KMS-11 (cell line): ENCODE results near the gene SOHLH2.

Experiments
- H2AFZ ChIP-seq: fragments of 200-600 bp; sonication (generic); 2 replicates; pipeline ENCODE4 v1.6.1; 2016; ENCODE audit warnings: antibody characterized with exemption, mixed run types, low read depth
- H3K27ac ChIP-seq: fragments of 200-600 bp; sonication (generic); 2 replicates; pipeline ENCODE4 v1.6.1; 2016; ENCODE audit warnings: mild to moderate bottlenecking, mixed run types
- H3K27me3 ChIP-seq: fragments of 200-600 bp; sonication (generic); 2 replicates; pipeline ENCODE4 v1.6.1; 2017; ENCODE audit warnings: mild to moderate bottlenecking, low read depth, mixed run types, moderate library complexity; ENCODE audit not compliant: insufficient read depth
- H3K36me3 ChIP-seq: fragments of 200-600 bp; sonication (generic); 2 replicates; pipeline ENCODE4 v1.6.1; 2017; ENCODE audit warnings: mild to moderate bottlenecking, mixed run types; ENCODE audit not compliant: insufficient read depth
- H3K4me1 ChIP-seq: fragments of 200-600 bp; sonication (generic); 2 replicates; pipeline ENCODE4 v1.6.1; 2016; ENCODE audit warnings: mild to moderate bottlenecking, low read depth, mixed run types; ENCODE audit not compliant: poor library complexity, severe bottlenecking
- H3K4me2 ChIP-seq: fragments of 200-600 bp; sonication (generic); 2 replicates; pipeline ENCODE4 v1.7.0; 2016; ENCODE audit warnings: mild to moderate bottlenecking, mixed run types
- H3K4me3 ChIP-seq: fragments of 200-600 bp; sonication (generic); IDR thresholded peaks from 2 replicates; pipeline ENCODE4 v1.6.1; 2017; ENCODE audit warnings: low read depth, low read length, mixed read lengths; ENCODE audit not compliant: insufficient read depth
- H3K79me2 ChIP-seq: fragments of 200-600 bp; sonication (generic); 2 replicates; pipeline ENCODE4 v1.6.1; 2016; ENCODE audit warnings: low read depth, mixed run types; ENCODE audit not compliant: insufficient read depth
- H3K9ac ChIP-seq: fragments of 200-600 bp; sonication (generic); 2 replicates; pipeline ENCODE4 v1.6.1; 2016; ENCODE audit warnings: mild to moderate bottlenecking, mixed run types
- H4K20me1 ChIP-seq: fragments of 200-600 bp; sonication (generic); 2 replicates; pipeline ENCODE4 v1.6.1; 2016; ENCODE audit warnings: mild to moderate bottlenecking, mixed run types; ENCODE audit not compliant: insufficient read depth
- TF ChIP-seq, protein P1 (sequence below): fragments of 200-600 bp; sonication (generic); conservative IDR thresholded peaks from 2 replicates; pipeline ENCODE4 v1.6.1; 2017; ENCODE audit warnings: low read depth, mild to moderate bottlenecking, antibody characterized with exemption, low read length, moderate library complexity, mixed read lengths

Gene SOHLH2

DNA sequence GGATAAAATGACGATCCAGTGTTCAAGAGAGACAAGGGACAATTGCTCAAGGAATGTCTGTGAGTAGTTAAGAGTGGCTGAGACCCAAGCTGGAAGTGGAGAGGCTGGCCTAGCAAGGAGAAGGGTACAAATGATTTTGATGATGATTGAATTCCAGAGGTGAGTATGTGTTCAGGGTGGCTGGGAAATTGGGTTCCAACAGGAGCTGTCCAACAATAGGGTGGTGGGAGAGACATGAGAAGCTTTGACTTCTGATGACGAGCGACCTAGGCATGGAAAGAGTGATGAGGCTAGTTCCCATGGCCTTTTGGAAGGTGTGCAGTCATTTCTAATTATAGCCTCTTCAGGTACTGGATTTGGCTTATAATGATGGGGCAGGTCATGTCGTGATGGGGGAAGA is 54.1 kb downstream of the SOHLH2 start:
- no peak overlapping the region for H3K4me2 ChIP-seq
- H3K4me3 ChIP-seq: no peak overlapping the region
- no peak overlapping the region for H3K9ac ChIP-seq
- TF ChIP-seq, protein P1, sequence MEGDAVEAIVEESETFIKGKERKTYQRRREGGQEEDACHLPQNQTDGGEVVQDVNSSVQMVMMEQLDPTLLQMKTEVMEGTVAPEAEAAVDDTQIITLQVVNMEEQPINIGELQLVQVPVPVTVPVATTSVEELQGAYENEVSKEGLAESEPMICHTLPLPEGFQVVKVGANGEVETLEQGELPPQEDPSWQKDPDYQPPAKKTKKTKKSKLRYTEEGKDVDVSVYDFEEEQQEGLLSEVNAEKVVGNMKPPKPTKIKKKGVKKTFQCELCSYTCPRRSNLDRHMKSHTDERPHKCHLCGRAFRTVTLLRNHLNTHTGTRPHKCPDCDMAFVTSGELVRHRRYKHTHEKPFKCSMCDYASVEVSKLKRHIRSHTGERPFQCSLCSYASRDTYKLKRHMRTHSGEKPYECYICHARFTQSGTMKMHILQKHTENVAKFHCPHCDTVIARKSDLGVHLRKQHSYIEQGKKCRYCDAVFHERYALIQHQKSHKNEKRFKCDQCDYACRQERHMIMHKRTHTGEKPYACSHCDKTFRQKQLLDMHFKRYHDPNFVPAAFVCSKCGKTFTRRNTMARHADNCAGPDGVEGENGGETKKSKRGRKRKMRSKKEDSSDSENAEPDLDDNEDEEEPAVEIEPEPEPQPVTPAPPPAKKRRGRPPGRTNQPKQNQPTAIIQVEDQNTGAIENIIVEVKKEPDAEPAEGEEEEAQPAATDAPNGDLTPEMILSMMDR: no peak
- no peaks in the 10 kb centered on the region for H3K36me3 ChIP-seq
- H3K27ac ChIP-seq: no peak overlapping the region
- H3K27me3 ChIP-seq: no peaks in the 10 kb centered on the region
- no peaks in the 10 kb centered on the region for H3K4me1 ChIP-seq
- H4K20me1 ChIP-seq: no peaks in the 10 kb centered on the region
- no peaks in the 10 kb centered on the region for H3K79me2 ChIP-seq
- H2AFZ ChIP-seq: no peak overlapping the region

DNA sequence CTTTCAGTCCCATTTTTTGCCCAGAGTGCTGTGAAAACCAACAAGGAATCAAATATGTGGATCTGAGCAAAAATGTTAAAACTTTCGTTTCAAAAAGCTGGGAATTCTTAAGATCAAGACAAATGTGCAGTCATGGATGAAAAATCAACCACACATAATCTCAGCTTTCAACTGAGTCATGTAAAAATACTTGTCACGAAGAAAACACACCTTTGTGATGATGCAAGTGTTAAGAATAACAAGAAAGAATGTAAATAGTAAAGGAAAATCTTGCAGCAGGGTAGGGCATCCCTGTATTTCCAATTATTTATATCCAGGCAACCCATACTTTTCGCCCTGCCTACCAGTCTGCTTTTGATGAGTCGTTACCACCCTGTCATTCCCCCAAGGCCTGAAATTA is 55.7 kb downstream of the SOHLH2 start:
- H3K79me2 ChIP-seq: no peaks in the 10 kb centered on the region
- H3K36me3 ChIP-seq: no peaks in the 10 kb centered on the region
- H3K9ac ChIP-seq: no peak overlapping the region
- no peak overlapping the region for H3K4me2 ChIP-seq
- H3K27me3 ChIP-seq: no peaks in the 10 kb centered on the region
- no peaks in the 10 kb centered on the region for H4K20me1 ChIP-seq
- H3K4me1 ChIP-seq: no peaks in the 10 kb centered on the region
- H3K4me3 ChIP-seq: no peak overlapping the region
- H3K27ac ChIP-seq: no peak overlapping the region
- TF ChIP-seq, protein P1: no peak
- no peak overlapping the region for H2AFZ ChIP-seq

DNA sequence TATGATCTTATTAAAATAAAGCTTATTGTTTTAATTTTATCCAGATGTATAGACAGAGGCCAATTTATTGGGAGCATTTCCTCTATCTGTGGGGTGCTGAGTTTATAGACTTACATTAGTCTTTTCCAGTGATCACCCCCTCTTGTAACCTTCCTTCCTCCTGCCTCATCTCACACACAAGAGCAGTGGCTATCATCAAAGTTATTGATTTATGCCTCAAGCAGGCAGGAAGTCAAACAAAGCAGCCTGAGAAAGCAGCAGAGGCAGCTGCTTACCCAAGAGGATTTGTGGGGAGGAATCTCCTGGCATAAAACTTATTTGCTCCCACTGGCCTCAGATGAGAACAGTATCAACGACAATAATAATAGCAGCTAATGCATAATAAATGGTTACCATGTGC is 56.9 kb downstream of the SOHLH2 start:
- Histone ChIP-seq H3K4me1 (no peaks in the 10 kb centered on the region), H3K4me2 (no peak overlapping the region), H3K9ac (no peak overlapping the region), H3K36me3 (no peaks in the 10 kb centered on the region), H3K27ac (no peak overlapping the region), H2AFZ (no peak overlapping the region), H3K79me2 (no peaks in the 10 kb centered on the region), H3K27me3 (no peaks in the 10 kb centered on the region), H4K20me1 (no peaks in the 10 kb centered on the region), H3K4me3 (no peak overlapping the region)
- TF ChIP-seq, protein P1: no peak

DNA sequence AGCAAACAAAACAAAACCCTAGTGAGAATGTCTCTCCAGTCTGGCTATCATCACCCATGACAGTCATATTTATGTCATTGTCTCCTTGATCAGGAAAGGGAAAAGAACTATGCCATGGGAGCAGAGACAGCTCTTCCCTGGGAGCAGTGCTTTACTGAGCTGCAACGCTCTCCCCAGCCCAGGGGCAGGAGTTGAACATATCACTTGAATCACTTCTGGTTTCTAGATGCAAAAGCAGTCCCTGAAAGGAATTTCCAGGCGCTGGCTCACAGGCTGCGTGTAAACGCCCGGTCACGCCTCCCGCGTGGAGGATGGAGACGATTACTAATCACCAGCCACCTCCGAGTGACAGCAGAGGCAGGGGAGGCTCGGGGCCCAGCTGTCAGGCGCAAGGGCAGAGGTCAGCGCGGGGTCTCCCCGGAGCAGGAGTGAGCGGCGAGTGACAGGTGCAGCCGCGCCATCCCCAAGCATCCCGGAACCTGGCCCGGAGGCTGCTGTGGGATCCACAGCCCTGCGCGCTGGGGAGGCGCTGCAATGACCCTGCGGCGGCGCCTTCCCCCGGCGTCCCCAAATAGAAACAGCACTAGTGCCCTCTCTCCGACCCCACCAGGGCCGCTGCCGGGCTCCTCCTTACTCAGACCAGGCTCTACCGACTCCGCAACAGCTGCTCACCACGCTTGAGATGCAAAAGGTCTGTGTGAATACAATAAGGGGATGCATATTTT is 59.6 kb downstream of the SOHLH2 start:
- Histone ChIP-seq H4K20me1 (no peaks in the 10 kb centered on the region), H3K79me2 (no peaks in the 10 kb centered on the region), H3K4me2 (no peak overlapping the region), H3K4me3 (no peak overlapping the region), H3K27ac (no peak overlapping the region), H3K9ac (no peak overlapping the region), H2AFZ (no peak overlapping the region), H3K36me3 (no peaks in the 10 kb centered on the region), H3K4me1 (no peaks in the 10 kb centered on the region), H3K27me3 (no peaks in the 10 kb centered on the region)
- TF ChIP-seq, protein P1: no peak
